Hematopoietic multipotent progenitor cell treated with erythropoietin and hydrocortisone succinate and interleukin-3 and kit ligand, for 15 days (in vitro differentiated cells): ENCODE results near the gene IPO4.

ENCODE experiments used
- DNase-seq: peaks from one replicate; pipeline ENCODE4 v3.0.0-alpha.2; 2015; ENCODE audit warnings: low spot score

IPO4 gene

GRCh38 chr14:24194873-24195185 is 6.2 kb upstream of the IPO4 start:
- no peak for DNase-seq

- no peak for DNase-seq
These were observed 5.7 kb upstream of the IPO4 start for GRCh38 chr14:24194186-24194872.

GRCh38 chr14:24192933-24193332 is 4.3 kb upstream of the IPO4 start:
- DNase-seq, result no peak

DNA sequence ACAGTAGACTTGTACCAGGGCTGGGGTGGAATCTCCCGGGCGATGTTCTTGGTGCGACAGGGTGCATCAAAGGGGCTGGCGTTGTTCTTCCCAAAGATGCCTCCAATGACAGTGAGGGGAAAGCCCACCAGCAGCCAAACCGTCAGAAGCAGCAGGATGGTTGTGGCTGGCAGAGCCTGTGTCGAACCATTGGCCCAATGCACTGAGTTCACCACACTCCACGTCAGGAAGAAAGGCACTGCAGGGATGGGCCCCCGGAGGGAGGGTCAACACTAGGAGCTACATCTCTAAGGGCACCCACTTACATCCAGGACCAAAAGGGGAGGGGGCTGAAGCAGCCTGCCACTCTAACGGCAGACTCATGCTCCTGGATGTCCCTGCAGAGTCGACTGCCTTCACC is 1.8 kb upstream of the IPO4 start:
- DNase-seq, result no peak

GRCh38 chr14:24189460-24189859 is 844 bp upstream of the IPO4 start:
- no peak for DNase-seq

- no peak for DNase-seq
These were observed 401 bp upstream of the IPO4 start for GRCh38 chr14:24189059-24189375.

GRCh38 chr14:24187539-24187915 is 1.1 kb downstream of the IPO4 start:
- DNase-seq, result no peak

DNA sequence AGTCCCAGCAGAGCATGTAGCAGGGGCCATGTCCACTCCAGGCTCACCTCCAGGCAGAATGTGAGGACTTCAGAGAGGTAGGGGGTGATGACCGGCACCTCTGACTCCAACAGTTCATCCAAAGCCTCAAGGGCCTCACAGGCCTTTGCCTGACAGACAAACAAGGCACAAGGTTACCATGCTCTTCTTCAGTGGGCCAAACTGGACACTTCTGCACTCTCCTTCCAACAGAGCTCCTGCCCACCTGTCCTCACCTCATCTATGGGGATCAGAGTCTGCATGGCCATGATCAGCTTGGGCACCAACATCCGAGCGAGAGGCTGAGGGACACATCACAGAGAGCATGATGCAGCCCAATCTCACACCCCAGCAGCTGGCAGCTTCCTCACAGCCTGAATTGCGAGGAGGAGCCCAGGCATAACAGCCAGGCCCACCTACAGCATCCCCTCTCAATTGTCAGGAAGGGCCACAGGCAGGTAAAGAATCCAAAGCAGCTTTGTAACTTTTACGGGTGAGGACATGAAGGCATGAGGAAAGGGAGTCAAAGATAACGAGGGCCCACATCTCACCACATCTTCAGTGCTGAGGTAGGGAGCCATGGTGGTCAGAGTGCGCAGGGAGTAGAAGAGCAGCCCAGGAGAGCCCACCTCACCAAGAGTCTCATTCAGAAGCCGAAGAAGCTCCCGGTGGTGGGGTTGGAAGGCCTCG is 1.6 kb downstream of the IPO4 start:
- no peak for DNase-seq

DNA sequence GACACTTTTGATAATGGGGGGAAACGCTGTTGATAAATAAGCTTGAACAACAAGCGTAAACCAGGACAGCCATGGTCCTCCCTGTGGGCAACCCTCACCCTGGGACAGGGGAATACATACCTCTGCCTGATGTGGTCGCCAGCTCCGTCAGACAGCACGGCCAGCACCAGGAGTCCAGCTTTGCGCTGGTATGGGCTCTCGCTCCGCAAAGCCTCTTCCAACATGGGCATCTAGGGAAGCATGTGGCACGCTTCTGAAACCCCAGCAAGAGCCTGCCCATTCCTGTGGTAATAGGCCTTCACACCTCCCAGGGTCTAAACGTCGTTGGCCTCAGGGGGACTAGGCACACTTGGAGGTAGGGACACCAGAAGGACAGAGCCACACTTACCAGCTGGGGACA is 2.9 kb downstream of the IPO4 start:
- no peak for DNase-seq

DNA sequence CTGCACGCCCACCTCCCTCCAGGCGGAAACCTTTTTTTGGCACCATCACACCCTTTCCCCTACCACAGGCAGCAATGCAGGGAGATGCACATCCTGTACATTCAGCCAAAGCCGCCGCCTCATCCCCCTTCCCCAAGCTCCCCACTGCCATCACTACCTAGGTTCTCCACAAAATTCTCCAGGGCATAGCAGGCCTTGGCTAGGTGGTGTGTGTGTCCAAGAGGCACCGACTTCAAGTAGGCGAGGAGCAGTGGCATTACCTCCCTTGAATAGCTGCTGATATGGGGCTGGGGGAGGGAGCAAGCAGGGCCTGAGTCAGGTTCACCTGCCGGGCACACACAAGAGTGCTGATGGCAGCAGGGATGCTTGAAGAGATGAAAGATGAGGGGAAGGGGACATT is 3.6 kb downstream of the IPO4 start:
- DNase-seq, result no peak

GRCh38 chr14:24184104-24184970 is 4.3 kb downstream of the IPO4 start:
- no peak for DNase-seq

- no peak for DNase-seq
These were observed 5.6 kb downstream of the IPO4 start for GRCh38 chr14:24183014-24183481.

GRCh38 chr14:24182110-24182882 is 6.3 kb downstream of the IPO4 start:
- no peak for DNase-seq

GRCh38 chr14:24181371-24182077 is 7.1 kb downstream of the IPO4 start:
- no peak for DNase-seq

DNA sequence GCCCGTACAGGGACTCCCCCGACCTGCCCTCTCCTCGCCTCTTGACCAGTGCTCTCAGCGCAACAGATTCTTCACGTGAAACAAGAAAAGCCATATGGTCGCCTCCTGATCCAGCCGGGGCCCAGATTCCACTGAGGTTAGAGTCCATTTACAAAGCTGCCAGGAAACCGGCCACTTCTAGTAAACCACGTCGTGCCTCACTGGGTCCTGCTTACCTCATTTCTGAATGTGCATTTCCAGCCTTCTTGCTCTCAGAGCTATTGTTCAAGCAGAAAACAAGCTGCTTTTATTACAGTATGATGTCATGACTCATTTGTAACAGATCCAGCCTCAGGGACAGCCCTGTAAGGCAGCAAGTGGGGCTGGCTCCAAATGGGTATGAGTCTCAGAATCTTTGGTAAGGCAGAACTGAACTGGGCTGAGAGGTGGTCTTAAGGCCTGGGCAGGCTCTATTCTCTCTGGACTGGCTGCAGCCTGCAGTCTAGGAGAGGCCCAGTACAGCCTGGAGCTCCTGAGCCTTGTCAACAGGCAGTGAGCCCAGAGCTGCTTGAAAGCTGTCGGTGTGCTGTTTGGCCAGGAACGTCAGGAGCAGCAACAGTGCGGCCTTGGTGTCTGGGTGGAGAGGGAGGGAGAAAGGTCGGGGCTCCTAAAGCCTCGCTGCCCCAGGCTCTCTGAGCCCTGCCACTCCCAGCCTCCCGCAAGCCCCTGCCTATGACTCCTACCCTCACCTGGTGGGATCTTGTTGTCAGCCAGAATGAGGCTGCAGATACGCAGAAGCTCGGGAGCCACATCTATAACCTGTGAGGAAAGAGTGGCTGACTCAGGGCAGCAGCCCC is 8.4 kb downstream of the IPO4 start:
- no peak for DNase-seq

DNA sequence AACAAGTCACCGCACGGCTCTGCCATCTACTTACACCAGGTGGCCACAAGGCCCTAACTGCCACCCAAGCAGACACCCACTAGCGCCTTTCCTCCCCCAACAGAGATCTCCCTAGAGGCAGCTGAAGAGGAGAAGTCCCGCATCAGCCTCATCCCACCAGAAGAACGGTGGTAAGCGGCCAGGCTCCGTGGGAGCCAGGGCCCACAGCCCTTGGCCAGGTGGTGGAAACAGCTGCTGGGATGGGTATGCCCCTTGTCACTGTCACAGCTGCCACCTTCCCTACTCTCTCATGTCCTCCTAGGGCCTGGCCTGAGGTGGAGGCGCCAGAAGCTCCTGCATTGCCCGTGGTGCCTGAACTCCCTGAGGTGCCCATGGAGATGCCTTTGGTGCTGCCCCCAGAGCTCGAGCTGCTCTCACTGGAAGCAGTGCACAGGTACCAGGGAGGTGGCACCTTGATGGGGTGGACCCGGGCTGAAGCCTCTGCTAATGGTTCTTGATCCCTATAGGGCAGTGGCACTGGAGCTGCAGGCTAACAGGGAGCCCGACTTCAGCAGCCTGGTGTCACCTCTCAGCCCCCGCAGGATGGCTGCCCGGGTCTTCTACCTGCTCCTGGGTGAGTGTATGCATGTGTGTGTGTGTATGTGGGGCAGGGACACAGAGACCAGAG is 9.2 kb downstream of the IPO4 start:
- DNase-seq, result no peak

GRCh38 chr14:24178399-24179178 is 10.0 kb downstream of the IPO4 start:
- DNase-seq, result no peak

- DNase-seq, result no peak
These were observed 10.7 kb downstream of the IPO4 start for GRCh38 chr14:24177891-24178290.

- no peak for DNase-seq
These were observed 11.4 kb downstream of the IPO4 start for GRCh38 chr14:24177041-24177825.
